Stimulated activated CD4-positive, alpha-beta T cell treated with anti-CD3 and anti-CD28 coated beads, TNF-alpha, amount 100 ng/mL, for 24 hours (primary cell): Measurements from ENCODE around the gene GCSAM.

ENCODE experiments used
- DNase-seq, 3 experiments: peaks; one replicate each; pipeline ENCODE4 v3.0.0-alpha.2; 2020; ENCODE audit warnings: low read depth in 3 of 3

Gene GCSAM, protein sequence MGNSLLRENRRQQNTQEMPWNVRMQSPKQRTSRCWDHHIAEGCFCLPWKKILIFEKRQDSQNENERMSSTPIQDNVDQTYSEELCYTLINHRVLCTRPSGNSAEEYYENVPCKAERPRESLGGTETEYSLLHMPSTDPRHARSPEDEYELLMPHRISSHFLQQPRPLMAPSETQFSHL

GRCh38 chr3:112132975-112133448 lies at the start of gene GCSAM:
GCSAM (minus strand) TSS chr3:112133248; CDS start chr3:112133120, 128 bp downstream.
- peak; percentile 21 to 56 (median 50) for DNase-seq

GRCh38 chr3:112175646-112176045 lies 42.6 kb upstream of the GCSAM start:
- DNase-seq: no peak

GRCh38 chr3:112175037-112175436 lies 42.0 kb upstream of the GCSAM start:
- DNase-seq: no peak

DNA sequence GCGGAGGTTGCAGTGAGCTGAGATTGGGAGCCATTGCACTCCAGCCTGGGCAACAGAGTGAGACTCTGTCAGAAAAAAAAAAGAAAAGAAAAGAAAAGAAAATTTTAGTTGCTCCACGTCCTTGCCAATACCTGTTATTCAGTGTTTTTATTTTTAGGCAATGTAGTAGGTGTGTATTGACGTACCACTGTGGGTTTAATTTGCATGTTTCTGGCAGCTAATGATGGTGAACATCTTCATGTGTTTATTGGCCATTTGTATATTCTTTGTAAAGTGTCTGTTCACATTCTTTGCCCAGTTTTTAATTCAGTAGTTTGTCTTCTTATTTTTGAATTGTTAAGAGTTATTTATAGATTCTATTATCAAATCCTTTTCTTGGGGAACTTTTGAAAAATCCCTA lies 38.1 kb upstream of the GCSAM start:
- DNase-seq: no peak

- no peak for DNase-seq
Measured at GRCh38 chr3:112170046-112170445, 37.0 kb upstream of the GCSAM start.

DNA sequence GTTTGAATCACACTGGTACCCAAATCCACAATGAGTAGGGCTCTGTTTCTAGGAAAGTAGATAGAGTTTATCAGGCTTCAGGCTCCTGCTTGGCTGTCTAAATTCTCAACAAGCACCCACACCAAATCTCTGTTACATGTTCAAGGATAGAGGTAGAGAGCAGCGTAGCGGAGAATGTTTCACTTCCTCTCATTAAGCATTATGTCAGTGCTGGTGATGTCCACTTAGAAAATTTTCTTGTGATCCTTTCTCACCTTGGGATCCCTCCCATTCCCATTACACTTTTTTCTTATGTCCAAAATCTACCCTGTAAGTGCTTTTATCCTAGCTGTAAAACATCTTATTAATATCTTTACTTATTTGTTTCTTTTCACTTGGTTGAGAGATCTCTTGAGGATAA lies 34.7 kb upstream of the GCSAM start:
- no peak for DNase-seq

DNA sequence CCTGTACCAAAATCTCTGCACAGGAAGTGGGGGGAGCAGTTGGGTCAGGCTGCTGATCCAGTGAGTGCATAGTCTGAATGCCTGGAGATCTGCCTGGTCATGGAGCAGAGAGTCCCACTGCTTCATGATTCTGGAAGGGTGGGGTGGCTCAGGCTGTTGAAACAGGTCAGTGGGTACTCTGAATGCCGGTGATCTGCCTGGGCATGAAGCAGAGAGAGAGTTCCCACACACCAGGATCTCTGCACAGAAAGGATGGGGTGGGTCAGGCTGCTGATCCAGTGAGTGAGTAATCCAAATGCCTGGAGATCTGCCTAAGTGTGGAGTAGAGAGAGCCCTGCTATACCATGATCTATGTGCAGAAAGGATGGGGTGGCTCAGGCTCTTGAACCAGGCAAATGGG lies 16.1 kb upstream of the GCSAM start:
- DNase-seq: no peak

DNA sequence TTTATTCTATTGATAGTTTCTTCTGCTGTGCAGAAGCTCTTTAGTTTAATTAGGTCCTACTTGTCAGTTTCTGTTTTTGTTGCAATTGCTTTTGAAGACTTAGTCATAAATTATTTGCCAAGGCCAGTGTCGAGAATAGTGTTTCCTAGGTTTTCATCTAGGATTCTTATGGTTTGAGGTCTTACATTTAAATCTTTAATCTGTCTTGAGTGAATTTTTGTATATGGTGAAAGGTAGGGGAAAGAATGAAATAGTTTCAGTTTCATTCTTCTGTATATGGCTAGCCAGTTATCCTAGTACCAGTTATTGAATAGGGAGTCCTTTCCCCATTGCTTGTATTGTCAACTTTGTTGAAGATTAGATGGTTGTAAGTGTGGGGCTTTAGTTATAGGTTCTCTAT lies 10.6 kb upstream of the GCSAM start:
- no peak for DNase-seq

GRCh38 chr3:112143251-112143650 lies 10.2 kb upstream of the GCSAM start:
- DNase-seq: no peak

- no peak for DNase-seq
Measured at GRCh38 chr3:112141293-112141692, 8.2 kb upstream of the GCSAM start.

DNA sequence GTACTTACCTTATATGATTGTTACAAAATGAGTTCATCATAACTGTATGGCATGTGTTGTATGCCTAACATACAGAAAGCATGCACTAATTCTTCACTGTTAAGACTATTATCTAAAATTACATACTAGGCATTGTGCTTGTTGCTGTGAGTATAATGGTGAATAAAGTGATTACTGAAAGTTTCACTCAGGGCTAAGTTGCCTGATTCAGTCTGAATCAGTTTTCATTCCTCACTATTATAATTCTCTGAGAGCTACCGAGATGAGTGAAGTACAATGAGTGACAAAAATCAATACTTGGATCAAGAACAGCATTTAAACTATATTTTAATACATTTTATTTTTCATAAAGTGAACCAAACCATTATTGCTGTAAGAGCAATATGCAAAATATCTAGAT lies 7.5 kb upstream of the GCSAM start:
- DNase-seq: no peak

DNA sequence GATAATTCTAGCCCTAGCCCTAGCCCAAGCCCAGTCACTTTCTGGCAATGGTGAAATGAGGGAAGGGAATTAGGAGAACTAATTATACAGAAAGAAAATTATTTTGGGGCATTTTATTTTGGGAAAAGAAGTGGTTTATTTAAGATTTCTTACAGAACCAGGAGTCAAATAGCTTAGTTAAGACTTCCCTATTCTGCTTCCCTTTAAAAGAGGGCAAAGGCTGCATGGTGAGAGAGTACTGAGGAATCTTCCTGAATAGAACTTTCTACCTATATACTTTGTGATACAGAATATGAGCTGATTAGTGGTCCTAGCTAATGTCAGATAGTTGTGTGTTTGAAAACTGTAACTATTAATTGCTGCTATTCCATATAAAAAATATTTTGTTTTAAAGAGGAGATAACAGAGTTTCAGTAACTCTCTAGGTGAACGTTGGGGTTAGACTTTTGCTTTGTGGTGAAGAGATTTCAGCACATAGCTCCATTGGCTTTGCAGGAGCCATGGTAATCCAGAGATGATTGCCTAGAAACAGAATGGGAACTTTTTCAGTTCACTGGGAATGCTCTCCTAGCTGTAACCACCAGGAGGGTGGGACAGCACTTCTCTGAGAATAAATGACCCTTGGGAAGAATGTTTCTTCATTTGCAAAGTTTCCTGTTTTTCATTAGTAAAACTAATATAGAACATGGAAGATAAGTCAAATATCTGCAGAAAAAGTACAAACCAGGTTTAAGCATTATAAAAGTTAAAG lies 5.3 kb upstream of the GCSAM start:
- DNase-seq: no peak

- no peak for DNase-seq
Measured at GRCh38 chr3:112137781-112138180, 4.7 kb upstream of the GCSAM start.

- DNase-seq: no peak
Measured at GRCh38 chr3:112136959-112137693, 4.1 kb upstream of the GCSAM start.

DNA sequence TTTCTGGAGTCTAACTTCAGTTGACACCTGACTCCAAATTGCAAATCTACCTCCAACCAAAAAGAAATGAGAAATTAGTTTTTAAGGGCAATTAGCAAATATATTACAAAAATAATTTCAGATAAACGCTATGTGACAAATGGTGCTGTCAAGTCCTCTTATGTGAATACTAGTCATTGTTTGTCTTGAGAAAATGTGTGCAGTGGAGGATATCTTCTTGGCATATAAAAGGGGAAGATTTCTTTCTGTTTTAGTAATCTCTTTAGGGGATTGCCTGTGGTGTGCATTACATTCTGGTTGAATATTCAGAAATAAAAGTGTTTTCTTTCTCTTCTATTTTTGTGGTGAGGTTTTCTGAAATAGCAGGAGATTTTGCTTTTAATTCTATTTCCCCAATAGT lies 3.0 kb upstream of the GCSAM start:
- no peak for DNase-seq

DNA sequence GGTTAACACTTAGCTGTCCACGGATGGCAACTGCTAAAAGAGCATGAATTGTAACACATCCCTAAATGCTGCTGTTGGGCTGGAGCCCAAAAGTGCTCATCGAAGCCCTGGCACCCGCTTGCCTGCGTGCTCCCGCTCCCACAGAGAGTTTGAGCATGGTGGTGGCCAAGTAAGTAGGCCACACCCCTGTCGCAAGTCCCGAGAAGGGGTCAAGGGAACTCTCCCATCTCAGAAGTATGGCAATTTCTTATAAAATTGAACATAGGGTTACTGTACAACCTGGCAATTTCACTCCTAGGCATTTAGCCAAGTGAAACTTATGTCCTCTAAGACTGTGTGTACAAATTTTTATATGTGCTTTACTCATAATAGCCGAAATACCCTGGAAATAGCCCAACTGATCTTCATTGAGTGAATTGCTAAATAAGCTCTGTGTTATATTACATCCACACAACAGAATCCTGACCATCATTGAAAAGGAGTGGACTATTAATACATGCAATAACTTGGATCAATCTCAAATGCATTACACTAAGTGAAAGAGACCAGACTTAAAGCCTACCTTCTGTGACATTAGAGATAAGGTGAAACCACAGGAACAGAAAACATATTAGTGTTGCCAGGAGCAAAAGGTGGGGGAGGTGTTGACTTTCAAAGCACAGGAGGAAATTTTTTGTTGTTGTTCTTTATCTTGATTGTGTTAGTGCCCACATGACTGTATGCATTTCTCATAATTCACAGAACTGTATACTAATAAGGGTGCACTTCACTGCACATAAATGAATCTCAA lies 1.5 kb upstream of the GCSAM start:
- no peak for DNase-seq

GRCh38 chr3:112133626-112134334 lies 732 bp upstream of the GCSAM start:
- no peak for DNase-seq

DNA sequence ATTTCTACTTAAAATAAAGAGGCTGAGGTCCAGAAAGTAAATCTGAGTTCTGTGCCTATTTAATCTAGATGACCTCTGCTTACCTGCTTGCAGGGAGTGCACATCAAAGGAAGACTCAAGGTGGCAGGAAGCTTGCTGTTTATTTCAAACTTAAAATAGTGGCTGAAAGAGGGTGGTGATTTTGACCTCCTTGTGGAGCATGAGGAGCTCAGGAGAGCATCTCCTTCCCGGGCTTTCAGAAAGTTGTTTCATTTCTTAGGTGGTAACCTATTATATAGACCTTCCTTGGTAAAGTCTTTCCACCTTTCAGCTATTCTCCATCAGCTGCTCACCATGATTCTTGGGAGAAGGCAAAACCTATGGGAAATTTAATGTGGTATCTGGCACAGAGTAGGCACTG lies 494 bp downstream of the GCSAM start:
- no peak for DNase-seq

- no peak for DNase-seq
Measured at GRCh38 chr3:112132088-112132487, 960 bp downstream of the GCSAM start.

DNA sequence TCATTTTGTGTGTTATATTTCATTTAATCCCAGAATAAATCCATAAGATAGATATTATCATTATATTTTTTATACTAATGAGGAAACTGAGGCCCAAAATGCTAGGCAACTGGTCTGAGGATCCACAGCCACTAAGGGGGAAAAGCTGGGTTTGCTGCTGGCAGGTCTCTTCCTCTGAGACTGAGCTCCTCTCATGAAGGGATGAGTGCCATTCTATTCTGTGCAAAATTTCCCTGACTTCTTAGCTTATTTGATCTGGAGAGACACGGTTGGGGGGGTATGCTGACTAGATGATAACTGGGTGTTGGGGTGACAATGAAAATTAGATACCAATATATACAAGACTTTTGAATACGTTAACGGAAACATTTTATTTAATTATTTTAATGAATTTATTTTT lies 1.9 kb downstream of the GCSAM start:
- no peak for DNase-seq

DNA sequence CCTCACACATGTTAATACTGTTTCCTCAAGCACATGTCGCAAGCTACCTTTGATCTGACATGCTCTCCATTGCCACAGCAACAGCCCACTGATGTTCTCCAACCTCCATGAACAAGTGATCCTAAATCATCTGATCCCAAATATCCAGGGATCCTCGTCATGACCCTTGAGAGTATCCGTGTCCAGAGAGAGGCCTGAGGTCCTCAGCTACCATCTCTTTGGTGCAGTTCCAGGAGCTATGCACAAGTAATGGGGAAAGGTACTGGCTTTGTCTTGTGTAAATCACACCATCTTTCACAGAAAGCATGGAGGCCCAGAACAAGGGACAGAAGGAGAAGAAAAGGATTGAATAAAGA lies 2.4 kb downstream of the GCSAM start:
- no peak for DNase-seq
